ENCODE results near the gene GRAP.

Gene GRAP

DNA sequence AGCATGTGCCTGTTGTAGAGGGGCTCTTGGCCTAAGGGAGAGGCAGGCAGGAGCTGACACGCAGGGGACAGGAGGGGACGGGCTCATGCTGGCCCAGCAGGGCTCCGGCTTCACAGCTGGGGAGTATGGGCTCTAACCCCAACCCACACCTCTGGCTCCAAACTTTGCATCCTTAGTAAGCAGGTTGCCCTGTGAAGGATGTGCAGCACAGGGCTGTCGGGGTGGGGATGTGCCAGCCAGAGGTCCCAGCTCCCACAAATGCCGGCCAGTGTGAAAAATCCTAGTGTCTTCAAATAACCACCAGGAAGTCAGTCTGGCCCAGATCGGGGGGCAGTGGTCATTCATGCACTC lies 28.2 kb downstream of the GRAP start:
- no peak for DNase-seq (ENCODE audit: low spot score)

DNA sequence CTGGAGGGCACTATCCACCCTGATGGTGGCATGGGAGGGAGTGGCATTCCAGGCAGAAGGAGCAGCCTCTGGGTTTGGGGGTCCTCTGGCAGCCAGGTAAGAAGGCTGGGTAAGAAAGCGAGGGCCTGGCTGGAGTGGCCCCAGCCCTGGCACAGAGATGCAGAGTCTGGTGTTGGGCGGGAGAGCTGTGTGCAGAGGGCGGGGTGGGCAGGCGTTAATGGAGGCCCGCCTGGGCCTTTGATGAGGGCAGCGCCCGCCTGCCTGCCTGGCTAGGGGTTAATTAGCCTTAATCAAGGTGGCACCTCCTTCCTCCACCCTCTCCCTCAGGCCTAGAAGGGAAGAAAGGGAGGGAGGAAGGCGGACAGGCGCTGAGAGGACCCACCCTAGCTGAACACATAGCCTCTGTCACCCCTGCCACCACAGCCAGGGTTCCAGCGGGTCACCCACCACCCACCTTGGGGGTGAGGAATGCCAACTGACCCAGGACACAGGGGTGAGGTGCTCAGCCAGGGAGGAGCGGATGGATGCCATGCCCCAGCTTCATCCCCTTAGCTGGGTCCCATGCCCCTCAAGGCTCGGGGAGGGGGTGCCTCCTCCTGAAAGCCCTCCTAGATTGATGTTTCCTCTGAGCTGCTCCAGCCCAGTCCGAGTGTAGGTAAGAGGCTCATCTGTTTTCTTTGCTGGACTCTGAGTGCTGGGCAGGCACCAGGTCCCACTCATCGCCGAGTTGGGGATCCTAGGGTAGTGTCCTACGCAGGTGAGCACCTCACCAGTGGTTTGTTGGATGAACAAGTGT lies 28.8 kb downstream of the GRAP start:
- DNase-seq (ENCODE audit: low spot score): no peak

DNA sequence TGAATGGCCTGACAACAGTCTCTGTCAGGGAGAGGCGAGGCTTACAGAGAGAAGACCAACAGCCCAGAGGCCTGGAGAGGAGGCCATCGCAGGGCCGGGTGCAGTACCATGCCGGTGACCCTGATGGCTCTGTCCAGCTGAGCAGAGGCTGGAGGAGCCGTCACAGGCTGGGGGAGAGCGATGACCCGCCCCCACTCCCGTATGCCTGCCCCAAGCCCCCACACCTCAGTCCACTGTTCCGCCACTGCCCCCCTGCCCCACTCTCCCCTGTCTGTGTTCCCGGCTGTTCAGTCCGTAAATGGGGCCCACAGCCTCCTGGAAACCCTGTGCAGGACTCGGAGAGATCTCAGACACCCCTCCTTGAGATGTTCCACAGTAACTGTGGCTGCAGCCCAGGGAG lies 29.4 kb downstream of the GRAP start:
- DNase-seq (ENCODE audit: low spot score): no peak

DNA sequence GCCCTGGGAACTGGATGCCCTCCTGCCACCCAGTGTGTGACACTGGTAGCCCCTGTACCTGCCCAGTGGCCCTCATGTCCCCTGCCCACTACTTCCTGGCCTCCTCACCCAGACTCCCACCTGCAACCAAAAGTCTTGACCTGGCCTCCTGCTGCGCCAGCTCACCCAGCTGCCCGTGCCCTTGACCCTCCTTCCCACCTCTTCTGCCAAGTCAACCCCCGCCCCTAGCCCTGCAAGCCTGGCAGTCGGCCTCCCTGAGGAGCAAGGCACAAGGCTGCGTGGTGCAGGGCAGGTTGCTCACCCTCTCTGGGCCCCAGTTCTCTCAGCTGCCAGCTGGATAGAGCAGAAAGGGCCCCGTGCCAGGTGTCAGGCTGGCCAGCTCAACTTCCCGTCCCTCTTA lies 29.9 kb downstream of the GRAP start:
- DNase-seq (ENCODE audit: low spot score): no peak

DNA sequence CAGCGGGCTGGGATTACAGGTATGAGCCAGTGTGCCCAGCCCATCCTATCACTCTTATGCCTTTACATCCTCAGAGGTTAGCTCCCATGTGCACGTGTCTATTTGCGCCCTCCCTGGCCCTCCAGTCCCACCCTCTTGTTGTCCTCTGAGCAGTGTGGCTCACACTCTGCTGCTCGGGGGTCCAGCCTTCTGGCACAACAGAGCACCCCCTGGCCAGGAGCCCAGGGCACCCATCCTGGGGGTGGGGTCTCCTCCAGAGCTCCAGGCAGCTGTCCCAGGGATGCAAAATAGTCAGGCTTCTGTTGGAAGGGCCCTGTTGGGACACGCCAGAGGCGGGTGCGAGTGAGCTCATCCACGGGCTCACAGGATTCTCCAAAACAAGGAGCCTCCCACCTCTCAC lies 30.5 kb downstream of the GRAP start:
- no peak for DNase-seq (ENCODE audit: low spot score)

DNA sequence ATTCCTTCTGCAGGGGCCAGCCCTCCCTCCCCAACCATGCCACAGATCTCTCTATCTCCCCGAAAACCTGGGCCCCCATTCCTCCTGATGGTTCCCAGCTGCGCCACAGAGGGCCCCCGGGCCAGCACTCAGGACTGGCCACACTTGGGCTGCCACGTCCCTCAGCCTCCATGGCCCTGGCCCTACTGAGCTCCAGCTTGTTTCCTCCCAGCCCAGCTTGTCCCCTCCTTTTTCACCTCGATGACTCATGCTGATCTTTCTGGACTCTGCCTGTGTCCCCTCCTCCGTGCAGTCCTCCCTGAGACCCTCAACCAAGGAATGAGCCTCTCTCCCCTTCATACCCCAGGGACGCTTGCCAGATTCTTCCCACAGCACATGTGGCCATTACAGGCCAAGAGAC lies 31.3 kb downstream of the GRAP start:
- no peak for DNase-seq (ENCODE audit: low spot score)

DNA sequence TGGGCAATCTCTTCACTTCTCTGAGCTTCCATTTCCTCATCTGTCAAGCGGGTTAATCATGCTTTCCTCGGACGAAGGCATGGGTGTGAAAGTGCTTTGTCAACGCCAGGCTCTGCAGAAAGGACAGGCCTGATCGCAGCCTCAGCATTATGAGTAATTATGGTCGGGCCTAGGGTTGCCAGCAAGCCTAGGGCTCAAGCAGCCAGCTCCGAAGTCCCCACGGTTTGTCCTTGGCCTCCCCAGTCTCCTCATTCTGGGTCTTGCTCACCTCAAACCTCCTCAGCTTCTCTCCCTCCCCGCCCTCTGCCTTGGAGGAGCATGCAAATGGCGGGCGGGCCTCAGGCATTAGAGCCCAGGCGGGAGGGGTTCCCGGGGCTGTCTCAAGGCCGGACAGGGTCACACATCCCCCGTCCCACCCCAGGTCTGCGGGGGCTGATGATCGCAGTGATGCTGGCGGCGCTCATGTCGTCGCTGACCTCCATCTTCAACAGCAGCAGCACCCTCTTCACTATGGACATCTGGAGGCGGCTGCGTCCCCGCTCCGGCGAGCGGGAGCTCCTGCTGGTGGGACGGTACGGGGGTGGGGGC lies 32.0 kb downstream of the GRAP start:
- DNase-seq (ENCODE audit: low spot score): no peak

DNA sequence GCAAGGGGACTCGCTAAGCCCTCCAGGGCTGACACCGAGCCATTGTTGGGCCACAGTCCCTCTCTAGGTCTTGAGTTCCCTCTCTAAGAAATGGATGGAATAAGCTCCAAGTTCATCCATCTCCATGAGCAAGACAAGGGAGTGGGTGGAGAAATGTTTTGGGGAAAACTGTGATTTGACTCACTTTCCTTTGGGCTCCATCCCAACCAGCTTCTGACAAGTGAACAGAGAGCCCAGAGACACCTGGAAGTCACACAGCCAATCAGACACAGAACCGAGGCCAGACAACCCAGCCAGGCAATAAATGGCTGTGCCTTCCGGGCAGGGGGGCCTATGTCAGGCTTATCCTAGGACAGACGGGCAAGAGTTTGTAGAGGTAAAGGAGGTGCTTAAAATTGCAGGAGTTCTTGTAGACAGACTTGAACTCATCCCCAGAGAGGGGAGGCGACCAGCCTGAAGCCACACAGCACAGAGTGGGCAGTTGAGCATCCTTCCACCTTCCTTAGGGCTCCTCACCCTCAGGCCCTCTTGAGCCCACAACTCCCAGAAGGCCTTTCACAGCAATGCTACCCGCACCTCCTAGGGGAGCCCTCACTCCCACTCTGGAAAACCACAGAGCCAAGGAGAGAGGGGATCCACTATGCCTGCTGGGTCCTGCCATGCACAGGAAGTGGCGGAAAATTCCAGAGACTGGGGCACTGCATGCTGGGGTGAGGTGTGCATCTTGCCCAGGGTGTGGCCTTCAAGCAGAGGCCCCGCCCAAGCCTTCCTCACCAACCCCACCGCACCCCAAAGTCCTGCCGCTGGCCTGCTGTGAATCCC lies 32.7 kb downstream of the GRAP start:
- no peak for DNase-seq (ENCODE audit: low spot score)

DNA sequence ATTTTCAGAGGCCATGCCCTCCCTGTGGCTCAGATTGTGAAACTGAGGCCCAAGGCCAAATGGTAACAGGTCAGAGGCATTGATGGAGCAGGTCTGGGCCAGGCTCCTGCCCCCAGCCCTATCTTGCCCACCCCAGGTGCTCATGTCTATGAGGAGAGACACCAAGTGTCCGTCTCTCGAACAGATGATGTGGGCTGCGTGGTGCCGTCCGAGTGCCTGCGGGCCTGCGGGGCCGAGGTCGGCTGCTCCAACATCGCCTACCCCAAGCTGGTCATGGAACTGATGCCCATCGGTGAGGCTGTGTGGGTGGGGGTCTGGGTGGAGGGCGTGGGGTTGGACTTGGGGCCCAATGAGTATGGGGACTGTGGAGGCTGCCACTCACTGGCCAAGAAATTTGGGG lies 33.5 kb downstream of the GRAP start:
- DNase-seq (ENCODE audit: low spot score): no peak

DNA sequence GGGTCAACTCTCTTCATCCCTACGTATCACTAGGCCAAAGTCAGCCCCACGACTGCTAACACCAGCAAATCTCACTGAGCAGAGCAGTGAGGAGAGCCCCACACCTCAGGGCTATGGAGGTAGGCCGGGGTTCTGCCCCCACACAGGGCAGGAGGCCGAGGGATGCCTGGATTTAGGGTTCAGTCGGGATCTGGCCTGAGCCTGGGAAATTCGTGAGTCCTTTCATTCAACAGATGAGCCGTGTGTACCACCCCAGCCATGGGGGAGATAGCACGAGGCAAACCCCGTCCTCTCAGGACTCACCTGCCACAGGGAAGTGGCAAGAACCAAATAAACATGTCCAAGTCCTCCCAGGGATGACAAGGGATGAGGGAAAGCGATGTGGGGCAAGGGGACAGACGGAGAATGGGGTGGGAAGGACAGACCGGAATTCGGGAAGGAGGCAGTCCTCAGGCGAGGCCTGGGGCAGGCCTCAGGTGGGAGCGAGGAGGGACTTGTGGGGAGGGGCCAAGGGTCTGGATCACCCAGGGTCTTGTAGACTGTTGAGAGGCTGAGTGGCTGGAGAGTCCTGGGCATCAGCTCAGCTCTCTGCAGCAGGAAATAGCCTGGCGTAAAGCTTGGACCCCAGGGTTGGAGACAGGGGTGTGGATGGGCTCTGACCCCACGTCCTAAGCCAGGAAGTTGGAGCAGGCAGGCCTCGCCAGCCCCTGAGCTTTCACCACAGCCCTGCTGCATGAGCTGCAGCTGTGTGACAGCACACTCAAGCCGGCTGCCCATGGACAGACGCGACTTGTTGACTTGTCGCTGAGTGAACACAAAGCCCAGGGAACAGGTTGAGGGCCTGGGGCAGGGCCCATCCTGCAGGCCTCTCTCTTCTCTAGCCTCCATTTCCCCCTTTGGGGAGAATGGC lies 34.3 kb downstream of the GRAP start:
- no peak for DNase-seq (ENCODE audit: low spot score)

DNA sequence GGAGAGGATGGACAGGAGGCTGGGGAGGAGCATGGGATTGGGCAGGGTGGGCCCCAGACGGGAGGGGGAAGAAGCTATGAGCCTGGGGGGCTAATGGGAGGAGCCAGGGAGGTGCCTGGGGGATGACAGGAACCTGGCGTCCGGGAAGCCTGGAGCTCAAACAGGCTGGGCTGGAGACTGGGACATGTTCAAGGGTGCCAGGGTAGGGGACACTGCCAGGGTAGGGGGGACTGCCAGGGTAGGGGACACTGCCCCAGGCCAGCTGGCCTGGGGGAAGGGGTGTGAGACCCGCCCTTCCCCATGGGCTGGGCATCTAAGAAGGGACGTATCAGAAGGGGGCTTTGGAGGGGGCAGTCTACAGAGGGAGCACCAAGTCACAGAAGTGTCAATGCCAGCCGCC lies 35.2 kb downstream of the GRAP start:
- no peak for DNase-seq (ENCODE audit: low spot score)

DNA sequence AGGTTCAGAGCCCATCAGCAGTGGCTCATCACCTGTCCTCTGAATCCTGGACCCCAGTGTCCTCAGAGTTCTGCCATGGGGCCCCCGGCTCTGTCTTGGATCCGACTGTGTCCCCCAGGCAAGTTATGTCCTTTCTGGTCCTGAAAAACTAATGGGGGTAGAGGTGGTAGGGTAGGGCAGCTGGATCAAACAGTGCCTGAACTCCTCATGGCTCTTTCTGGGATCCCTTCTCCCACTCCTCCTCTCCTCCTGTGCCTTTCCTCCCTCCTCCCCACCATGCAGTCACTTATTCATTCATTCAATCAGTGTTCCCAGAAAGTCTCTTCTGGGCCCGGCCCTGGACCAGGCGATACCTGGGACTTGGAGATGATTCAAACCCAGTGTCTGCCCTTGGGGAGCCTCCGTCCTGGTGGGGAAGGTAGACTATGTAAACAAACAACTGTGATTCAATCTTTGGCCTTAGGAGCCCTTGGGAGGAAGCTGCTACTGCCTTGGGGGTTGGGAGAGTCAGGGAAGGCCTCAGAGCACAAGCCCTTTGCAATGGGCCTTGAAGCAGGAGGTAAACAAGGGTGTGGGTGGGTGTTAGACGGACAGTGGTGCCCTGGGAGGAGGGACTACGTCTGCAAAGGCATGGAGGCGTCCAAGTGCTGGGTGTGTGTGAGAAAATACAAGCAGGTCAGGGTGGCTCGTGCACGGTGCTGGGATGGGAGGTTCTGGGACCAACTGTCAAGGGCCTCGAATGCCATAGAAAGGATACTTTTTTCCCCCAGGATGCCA lies 35.8 kb downstream of the GRAP start:
- DNase-seq (ENCODE audit: low spot score): no peak

DNA sequence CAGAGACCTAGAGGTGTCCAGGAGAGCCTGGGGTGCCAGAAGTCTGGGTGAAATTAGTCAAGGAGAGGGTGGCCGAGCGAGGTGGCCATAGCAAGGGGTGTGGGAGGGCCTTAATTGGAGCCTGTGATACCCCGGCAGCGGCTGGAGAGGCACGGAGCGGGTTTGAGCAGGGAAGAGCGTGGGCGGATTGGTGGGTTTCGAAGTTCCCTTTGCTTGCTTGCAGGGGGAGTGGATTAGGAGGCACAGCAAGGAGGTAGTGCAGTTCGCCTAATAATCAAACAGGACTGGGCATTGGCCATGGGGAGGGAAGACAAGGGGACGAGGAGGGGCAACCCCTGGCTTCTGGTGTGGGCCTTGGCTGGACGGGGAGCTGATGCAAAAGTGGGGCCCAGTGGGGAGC lies 36.8 kb downstream of the GRAP start:
- DNase-seq (ENCODE audit: low spot score): no peak

DNA sequence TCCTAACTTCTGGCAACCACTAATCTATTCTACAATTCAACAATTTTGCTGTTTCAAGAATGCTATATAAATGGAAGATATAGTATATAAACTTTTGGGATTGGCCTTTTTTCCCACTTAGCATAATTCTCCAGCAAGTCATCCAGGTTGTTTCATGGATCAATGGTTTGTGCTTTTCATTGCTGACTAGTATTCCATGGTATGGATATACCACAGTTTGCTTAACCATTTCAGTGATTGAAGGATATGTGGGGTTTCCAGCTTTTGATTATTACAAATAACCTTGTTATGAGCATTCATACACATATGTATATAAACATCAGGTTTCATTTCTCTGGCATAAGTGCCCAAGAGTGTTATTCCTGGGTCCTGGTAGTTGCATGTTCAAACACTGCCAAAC lies 40.1 kb downstream of the GRAP start:
- no peak for DNase-seq (ENCODE audit: low spot score)

DNA sequence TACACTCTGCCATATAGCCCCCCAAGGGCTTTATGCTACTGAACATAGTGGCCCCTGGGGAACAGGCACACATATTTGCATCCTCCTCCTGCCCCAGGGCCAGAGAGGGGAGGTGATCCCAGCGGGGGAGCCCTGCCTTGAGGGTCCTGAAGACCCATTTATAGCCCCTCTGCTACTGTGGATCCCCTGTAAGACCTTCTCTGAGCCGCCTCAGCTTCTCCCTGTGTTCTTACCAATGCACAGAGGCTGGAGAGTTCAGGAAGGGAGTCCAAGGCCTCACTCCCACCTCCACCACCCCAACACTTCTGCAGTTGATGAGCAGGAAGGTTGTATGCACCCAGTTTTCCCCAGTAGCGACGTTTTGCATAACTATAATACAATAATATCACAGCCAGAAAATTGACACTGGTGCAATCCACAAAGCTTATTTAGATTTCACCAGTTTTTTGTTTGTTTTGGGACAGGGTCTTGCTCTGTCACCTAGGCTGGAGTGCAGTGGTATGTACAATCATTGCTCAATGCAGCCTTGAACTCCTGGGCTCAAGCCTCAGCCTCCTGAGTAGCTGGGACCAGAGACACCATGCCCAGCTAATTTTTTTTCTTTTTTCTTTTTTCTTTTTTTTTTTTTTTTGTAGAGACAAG lies 40.8 kb downstream of the GRAP start:
- no peak for DNase-seq (ENCODE audit: low spot score)

DNA sequence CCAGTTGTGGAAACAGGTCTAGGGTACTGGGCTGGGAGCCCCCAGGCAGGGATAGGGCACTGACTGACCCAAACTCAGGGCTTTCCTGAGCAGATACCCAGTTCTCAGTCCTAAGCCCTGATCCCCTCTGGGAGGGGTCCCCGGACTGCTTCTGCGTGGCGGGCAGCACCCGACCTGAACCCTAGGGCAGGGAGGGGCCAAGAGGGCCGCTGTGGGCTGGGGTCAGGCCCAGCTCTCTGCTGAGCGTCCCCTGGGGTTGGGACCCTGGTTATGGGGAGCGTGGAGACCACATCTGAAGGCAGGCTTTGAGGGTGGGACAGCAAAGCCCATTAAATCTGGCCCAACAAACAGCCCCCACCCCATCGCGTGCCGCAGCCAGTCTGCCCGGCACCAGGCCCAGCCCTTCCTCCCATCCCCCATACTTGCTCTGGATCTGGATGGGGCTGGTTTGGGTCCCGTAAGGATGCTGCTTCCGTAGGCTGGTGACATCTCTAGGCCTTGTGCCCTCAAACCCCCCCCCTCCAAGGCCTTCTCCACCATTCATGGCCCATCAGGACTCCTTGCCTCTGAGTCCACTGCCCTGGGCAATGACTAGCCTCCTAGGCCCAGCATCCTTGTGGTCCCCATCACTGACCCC lies 41.5 kb downstream of the GRAP start:
- DNase-seq (ENCODE audit: low spot score): no peak

DNA sequence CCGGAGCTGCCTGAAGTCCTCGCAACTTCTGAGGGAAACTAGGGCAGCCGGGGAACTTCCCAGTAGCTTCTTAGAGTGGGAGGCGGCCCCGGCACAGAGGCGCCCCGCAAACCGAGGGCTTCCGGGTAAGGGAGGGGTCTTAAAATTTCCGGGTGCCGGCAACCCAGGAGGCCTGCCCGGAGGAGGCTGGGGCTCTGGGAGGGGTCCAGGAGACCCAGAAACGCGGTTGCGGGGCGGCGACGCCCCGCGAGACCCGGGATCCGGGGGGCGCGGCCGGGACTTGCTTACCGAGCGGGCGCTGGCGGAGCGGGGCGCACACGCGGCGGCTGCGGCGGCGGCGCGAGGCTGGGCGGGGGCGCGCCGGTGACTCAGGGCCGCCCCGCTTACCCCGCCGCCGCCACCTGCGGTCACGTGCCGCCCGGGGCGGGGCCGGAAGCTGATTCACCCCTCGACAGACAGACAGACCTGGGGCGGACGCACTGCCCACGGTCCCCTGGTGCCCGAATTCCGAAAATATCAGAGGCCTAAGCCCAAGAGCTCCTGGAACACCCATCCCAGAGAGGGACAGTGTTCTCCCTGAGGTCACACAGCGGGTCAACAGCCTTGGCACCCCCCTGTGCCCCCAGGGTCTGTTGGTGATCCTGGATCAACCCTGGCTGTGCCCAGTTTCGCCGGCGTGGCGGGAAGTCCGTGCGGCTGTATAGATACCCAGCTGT lies 42.2 kb downstream of the GRAP start, which contains the start of gene FAM83G:
TSS of gene FAM83G (minus strand) at position 344 of the 716 bp plus-strand sequence. CDS start 723 bp downstream, outside the sequence.
- DNase-seq (ENCODE audit: low spot score): no peak

DNA sequence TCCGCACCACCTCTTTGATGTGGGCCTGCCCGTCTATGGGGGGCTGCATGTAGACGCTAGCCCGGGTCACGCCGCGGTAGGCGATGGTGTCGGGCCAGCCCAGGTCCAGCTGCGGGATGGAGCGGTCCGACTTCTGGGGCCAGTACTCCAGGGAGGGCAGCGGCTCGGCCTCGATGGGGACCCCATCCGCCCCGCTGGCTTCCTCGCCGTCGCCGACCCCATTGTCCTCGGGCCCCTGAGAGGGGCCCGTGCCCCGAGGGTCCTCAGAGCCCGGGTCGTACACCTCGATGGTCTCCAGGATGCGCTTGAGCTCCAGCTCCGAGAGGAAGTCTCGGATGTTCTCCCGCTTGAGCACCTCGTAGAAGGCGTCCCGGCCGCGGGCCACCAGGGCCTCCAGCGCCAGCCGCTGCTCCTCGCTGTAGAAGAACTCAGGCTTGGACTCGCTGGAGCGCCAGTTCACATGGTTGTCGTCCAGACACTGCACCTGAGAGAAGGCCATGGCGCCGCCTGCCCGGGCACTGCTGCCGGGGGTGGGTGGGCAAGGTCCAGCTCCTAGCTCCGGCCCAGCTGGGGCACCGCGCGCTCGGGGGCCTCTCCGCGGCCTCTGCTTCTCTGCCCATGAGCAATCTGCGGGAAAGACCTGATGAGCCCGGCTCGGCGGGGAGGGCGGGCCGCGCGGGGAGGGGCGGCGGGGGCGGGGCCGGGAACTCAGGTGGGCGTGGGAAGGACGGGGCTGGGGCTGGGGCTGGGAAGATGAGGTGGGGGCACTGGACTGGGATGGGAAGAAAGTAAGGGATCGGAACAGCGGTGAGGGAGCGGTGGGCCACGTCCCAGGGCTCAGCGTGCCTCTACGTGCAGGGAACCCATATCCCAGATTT lies 43.0 kb downstream of the GRAP start:
- DNase-seq (ENCODE audit: low spot score): no peak

All from pons (tissue), 1 donor.